Fibroblast of lung (primary cell): ENCODE data around the gene DLG4. TPM values are rescaled to one million over a fixed set of nuclear protein-coding genes. Genes with fewer than 3 reads are reported as not detected.

ENCODE experiments used
- DNase-seq, 2 donors: peaks; one replicate each; pipeline versions ENCODE4 v3.0.0 to v3.0.0-alpha.2; 2010; ENCODE audit warnings: low read depth in 2 of 2
- H2AFZ ChIP-seq: 2 replicates; pipeline ENCODE4 v1.5.1; 2012; ENCODE audit warnings: low read length, control low read depth, inconsistent platforms
- H3K27ac ChIP-seq: 2 replicates; pipeline ENCODE4 v1.5.1; 2011; ENCODE audit warnings: low read length, control low read depth; ENCODE audit not compliant: insufficient read depth
- H3K27me3 ChIP-seq: 2 replicates; pipeline ENCODE4 v1.5.1; 2011; ENCODE audit warnings: mild to moderate bottlenecking, low read length; ENCODE audit not compliant: control insufficient read depth, insufficient read depth
- H3K36me3 ChIP-seq: 2 replicates; pipeline ENCODE4 v1.5.1; 2011; ENCODE audit warnings: low read length; ENCODE audit not compliant: control insufficient read depth, insufficient read depth
- H3K4me1 ChIP-seq: 2 replicates; pipeline ENCODE4 v1.5.1; 2011; ENCODE audit warnings: low read length; ENCODE audit not compliant: control insufficient read depth, insufficient read depth; ENCODE audit errors: extremely low read depth
- H3K4me2 ChIP-seq: 2 replicates; pipeline ENCODE4 v1.5.1; 2011; ENCODE audit warnings: low read length, control low read depth; ENCODE audit not compliant: insufficient read depth; ENCODE audit errors: extremely low read depth
- H3K4me3 ChIP-seq, 4 experiments: fragments of 200-600 bp in 1 of 4; sonication (generic) in 1 of 4; replicated peaks in 1 of 4; 2 replicates each; pipeline ENCODE4 v1.5.1; 2011 to 2016; ENCODE audit warnings: low read length in 4 of 4, low read depth in 3 of 4, mild to moderate bottlenecking in 3 of 4, control low read depth in 2 of 4, inconsistent platforms in 1 of 4, mixed read lengths in 1 of 4; ENCODE audit not compliant: insufficient read depth in 1 of 4; ENCODE audit errors: control extremely low read depth in 1 of 4
- H3K79me2 ChIP-seq: 2 replicates; pipeline ENCODE4 v1.5.1; 2012; ENCODE audit warnings: mild to moderate bottlenecking, low read length, inconsistent platforms; ENCODE audit not compliant: control insufficient read depth, insufficient read depth
- H3K9ac ChIP-seq: 2 replicates; pipeline ENCODE4 v1.5.1; 2011; ENCODE audit warnings: mild to moderate bottlenecking, low read length, control low read depth; ENCODE audit not compliant: insufficient read depth
- H3K9me3 ChIP-seq: 2 replicates; pipeline ENCODE4 v1.5.1; 2012; ENCODE audit warnings: low read depth, low read length; ENCODE audit not compliant: control insufficient read depth, insufficient read depth
- H4K20me1 ChIP-seq: 2 replicates; pipeline ENCODE4 v1.5.1; 2011; ENCODE audit warnings: low read length; ENCODE audit not compliant: control insufficient read depth, insufficient read depth; ENCODE audit errors: extremely low read depth
- CTCF ChIP-seq, 2 donors: IDR thresholded peaks in 1 of 2; conservative IDR thresholded peaks in 1 of 2; 1 replicate in 1 of 2; 2 replicates in 1 of 2; pipeline ENCODE4 v1.5.1; 2011 to 2012; ENCODE audit warnings: low read length in 2 of 2, control low read depth in 1 of 2, inconsistent platforms in 1 of 2, low read depth in 1 of 2, mild to moderate bottlenecking in 1 of 2
- EZH2 ChIP-seq: IDR thresholded peaks from 2 replicates; pipeline ENCODE4 v1.5.1; 2012; ENCODE audit warnings: low read length, control low read depth, mild to moderate bottlenecking; ENCODE audit errors: missing control alignments
- polyA plus RNA-seq, 2 donors: library from polyadenylated mRNA; depleted of rRNA in 1 of 2; stranded (reverse) in 1 of 2; unstranded in 1 of 2; fragments of >200 nt; gene quantifications; 2 replicates each; pipeline ENCODE4 v1.2.1, GENCODE V29; 2011 to 2012; ENCODE audit warnings: missing spikeins in 1 of 2
- total RNA-seq: library from RNA; depleted of rRNA; stranded (reverse); fragments of >200 nt; gene quantifications from 2 replicates; pipeline ENCODE4 v1.2.1, GENCODE V29; 2014

Gene DLG4
- total and polyA plus RNA-seq, 2 donors (not counting 1 experiment from before 2014, with no cell fraction given), result 11.3 to 22.0 TPM

DNA sequence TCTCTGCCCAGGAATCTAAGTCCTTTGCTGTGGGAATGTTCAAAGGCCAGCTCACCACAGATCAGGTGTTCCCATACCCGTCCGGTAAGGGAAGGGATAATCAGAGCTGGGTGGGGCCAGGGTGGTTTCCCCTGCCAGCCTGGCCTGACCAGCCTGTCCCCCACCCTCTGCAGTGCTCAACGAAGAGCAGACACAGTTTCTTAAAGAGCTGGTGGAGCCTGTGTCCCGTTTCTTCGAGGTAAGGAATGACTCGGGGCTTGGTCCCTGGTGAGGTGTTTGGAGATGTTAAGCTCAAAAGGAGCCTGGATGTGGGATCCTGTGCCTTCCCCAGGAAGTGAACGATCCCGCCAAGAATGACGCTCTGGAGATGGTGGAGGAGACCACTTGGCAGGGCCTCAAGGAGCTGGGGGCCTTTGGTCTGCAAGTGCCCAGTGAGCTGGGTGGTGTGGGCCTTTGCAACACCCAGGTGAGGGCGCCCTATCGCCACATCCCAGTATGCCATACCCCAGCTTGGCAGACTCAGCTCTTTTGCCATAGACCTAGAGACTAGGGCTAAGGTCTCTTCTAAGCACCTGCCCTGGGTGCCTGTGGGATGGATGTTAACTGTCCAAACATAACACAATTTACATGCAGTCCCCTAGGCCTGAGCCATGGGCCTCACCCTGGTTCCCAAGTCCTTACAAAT is 1.1 kb upstream of the DLG4 start:
- peak overlapping the region; percentile 86 for H3K27ac ChIP-seq
- H3K27me3 ChIP-seq, result no peaks in the 10 kb centered on the region
- H3K4me2 ChIP-seq, result peak overlapping the region; percentile 80
- H3K9me3 ChIP-seq, result no peaks in the 10 kb centered on the region
- H3K4me1 ChIP-seq, result peaks cover 12% of the 10 kb centered on the region
- H3K79me2 ChIP-seq, result peaks cover 29% of the 10 kb centered on the region
- peak; percentile 59 to 67 for DNase-seq
- no peaks in the 10 kb centered on the region for H4K20me1 ChIP-seq
- TF ChIP-seq CTCF (conservative IDR thresholded peaks at IDR 0.05 in 1 of 2, IDR thresholded peaks at IDR 0.05 in 1 of 2; ENCODE audit: low read depth in 1 of 2, low read length in 2 of 2) (peak; percentile 37 to 42), EZH2 (no peak)
- no peak overlapping the region for H2AFZ ChIP-seq
- H3K36me3 ChIP-seq, result peaks cover 25% of the 10 kb centered on the region
- H3K9ac ChIP-seq, result peak overlapping the region; percentile 75
- H3K4me3 ChIP-seq, result peak overlapping the region; percentile 46 to 90 (median 71)

- Histone ChIP-seq H3K36me3 (peaks cover 25% of the 10 kb centered on the region), H3K4me3 (peak overlapping the region in 3 of 4 experiments; percentile 2 to 90 (median 79)), H3K9ac (no peak overlapping the region), H3K27me3 (no peaks in the 10 kb centered on the region), H3K79me2 (peaks cover 29% of the 10 kb centered on the region), H4K20me1 (no peaks in the 10 kb centered on the region), H3K4me2 (peak overlapping the region; percentile 5), H3K9me3 (no peaks in the 10 kb centered on the region), H2AFZ (no peak overlapping the region), H3K27ac (peak overlapping the region; percentile 5), H3K4me1 (peaks cover 16% of the 10 kb centered on the region)
- no peak for TF ChIP-seq CTCF (conservative IDR thresholded peaks at IDR 0.05 in 1 of 2, IDR thresholded peaks at IDR 0.05 in 1 of 2; ENCODE audit: low read depth in 1 of 2, low read length in 2 of 2)
- TF ChIP-seq EZH2, result no peak
- no peak for DNase-seq
These were observed 316 bp downstream of the DLG4 start for GRCh38 chr17:7219229-7219811.

- Histone ChIP-seq H3K4me2 (no peak overlapping the region), H3K27me3 (no peaks in the 10 kb centered on the region), H3K9me3 (no peaks in the 10 kb centered on the region), H2AFZ (no peak overlapping the region), H3K9ac (no peak overlapping the region), H3K36me3 (peaks cover 20% of the 10 kb centered on the region), H3K4me3 (no peak overlapping the region), H4K20me1 (no peaks in the 10 kb centered on the region), H3K27ac (no peak overlapping the region), H3K4me1 (peaks cover 17% of the 10 kb centered on the region), H3K79me2 (peaks cover 33% of the 10 kb centered on the region)
- TF ChIP-seq EZH2 (no peak), CTCF (conservative IDR thresholded peaks at IDR 0.05 in 1 of 2, IDR thresholded peaks at IDR 0.05 in 1 of 2; ENCODE audit: low read depth in 1 of 2, low read length in 2 of 2) (no peak)
- no peak for DNase-seq
These were observed 878 bp downstream of the DLG4 start for GRCh38 chr17:7218758-7219157.
